NT2/D1 (cell line): ENCODE results near the gene SMIM5.

Source experiments
- DNase-seq: peaks from one replicate; pipeline ENCODE4 v3.0.0-alpha.2; 2011; ENCODE audit warnings: low read depth, low spot score
- H3K27me3 ChIP-seq: 2 replicates; pipeline ENCODE4 v1.6.0; 2011; ENCODE audit warnings: mild to moderate bottlenecking; ENCODE audit not compliant: insufficient read length, insufficient read depth
- H3K36me3 ChIP-seq: 2 replicates; pipeline ENCODE4 v1.6.1; 2011; ENCODE audit warnings: mild to moderate bottlenecking, low read length, mixed read lengths; ENCODE audit not compliant: insufficient read depth, insufficient read length
- H3K4me1 ChIP-seq: 2 replicates; pipeline ENCODE4 v1.5.1; 2011; ENCODE audit not compliant: insufficient read depth, insufficient read length
- H3K4me3 ChIP-seq: 2 replicates; pipeline ENCODE4 v1.5.1; 2011; ENCODE audit warnings: low read depth; ENCODE audit not compliant: insufficient read length
- H3K9ac ChIP-seq: 2 replicates; pipeline ENCODE4 v1.6.0; 2011; ENCODE audit warnings: low read depth; ENCODE audit not compliant: insufficient read length
- H3K9me3 ChIP-seq: 2 replicates; pipeline ENCODE4 v1.5.1; 2011; ENCODE audit warnings: mild to moderate bottlenecking, low read length; ENCODE audit not compliant: insufficient read depth
- SUZ12 ChIP-seq: IDR thresholded peaks from 2 replicates; pipeline ENCODE4 v1.6.1; 2011; ENCODE audit not compliant: insufficient read length, insufficient read depth; ENCODE audit errors: extremely low read depth
- YY1 ChIP-seq: IDR thresholded peaks from 2 replicates; pipeline ENCODE4 v1.6.1; 2011; ENCODE audit not compliant: insufficient read length, insufficient read depth
- ZNF274 ChIP-seq: IDR thresholded peaks from 2 replicates; pipeline ENCODE4 v1.6.1; 2011; ENCODE audit warnings: mild to moderate bottlenecking, low read depth, low read length

SMIM5 gene

DNA sequence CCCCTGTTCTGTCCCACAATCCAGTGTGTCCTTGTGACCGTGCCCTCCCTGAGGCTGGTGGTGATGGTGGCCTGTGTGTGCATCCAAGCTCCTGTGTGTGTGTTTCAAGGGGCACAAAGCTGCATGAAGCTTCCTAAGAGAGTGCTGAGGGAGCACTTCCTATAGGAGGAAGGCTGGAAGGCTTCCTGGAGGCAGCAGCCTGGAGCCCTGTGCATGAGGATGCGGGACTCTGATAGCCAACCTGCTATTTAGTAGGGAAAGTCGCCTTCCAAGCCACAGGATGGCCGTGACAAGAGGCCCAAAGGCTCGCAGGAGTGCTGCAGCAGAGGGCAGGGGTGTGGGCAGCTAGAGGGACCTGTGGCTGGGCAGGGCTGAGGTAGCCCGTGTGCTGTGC, 37.3 kb upstream of the SMIM5 start:
- DNase-seq = no peak
- no peak overlapping the region for H3K9ac ChIP-seq
- H3K36me3 ChIP-seq = no peaks in the 10 kb centered on the region
- no peaks in the 10 kb centered on the region for H3K27me3 ChIP-seq
- no peak overlapping the region for H3K4me3 ChIP-seq
- TF ChIP-seq YY1 (no peak), ZNF274 (no peak), SUZ12 (no peak)
- H3K9me3 ChIP-seq = no peaks in the 10 kb centered on the region
- H3K4me1 ChIP-seq = peaks cover 6% of the 10 kb centered on the region

DNA sequence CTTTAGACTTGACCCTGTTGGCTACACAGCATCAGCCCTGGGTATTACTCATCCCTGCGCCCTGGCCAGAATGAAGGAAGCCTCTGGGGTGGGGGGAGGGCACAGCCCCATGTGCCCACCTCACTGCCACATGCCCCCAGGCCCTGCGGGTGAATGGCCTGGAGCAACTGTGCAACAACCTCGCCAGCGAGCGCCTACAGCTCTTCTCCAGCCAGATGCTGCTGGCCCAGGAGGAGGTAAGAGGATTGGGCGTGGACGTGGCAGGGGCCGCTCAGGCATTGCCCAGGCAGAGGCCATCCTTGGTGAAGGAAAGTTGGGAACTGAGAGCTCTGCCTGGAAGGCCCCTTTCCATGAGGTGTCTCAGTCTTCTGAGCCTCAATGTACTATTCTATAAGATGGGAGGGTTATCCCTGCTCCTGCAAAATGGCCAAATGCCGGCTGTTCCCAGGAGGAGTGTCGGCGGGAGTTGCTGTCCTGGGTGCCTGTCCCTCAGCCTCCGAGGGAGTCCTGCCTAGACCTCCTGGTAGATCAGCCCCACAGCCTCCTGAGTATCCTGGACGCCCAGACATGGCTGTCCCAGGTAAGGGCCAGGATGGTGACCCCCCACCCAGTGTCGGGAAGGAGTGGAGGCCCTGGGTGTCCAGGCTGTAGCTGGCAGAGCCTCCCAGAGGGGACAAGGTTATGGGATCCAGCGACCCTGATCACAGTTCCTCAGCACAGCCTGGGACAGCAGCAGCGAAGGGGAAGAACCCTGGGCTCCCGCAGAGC, 36.7 kb upstream of the SMIM5 start:
- Histone ChIP-seq H3K9me3 (no peaks in the 10 kb centered on the region), H3K9ac (no peak overlapping the region), H3K36me3 (no peaks in the 10 kb centered on the region), H3K27me3 (no peaks in the 10 kb centered on the region), H3K4me3 (no peak overlapping the region), H3K4me1 (peaks cover 6% of the 10 kb centered on the region)
- TF ChIP-seq YY1 (no peak), ZNF274 (no peak), SUZ12 (no peak)
- no peak for DNase-seq

DNA sequence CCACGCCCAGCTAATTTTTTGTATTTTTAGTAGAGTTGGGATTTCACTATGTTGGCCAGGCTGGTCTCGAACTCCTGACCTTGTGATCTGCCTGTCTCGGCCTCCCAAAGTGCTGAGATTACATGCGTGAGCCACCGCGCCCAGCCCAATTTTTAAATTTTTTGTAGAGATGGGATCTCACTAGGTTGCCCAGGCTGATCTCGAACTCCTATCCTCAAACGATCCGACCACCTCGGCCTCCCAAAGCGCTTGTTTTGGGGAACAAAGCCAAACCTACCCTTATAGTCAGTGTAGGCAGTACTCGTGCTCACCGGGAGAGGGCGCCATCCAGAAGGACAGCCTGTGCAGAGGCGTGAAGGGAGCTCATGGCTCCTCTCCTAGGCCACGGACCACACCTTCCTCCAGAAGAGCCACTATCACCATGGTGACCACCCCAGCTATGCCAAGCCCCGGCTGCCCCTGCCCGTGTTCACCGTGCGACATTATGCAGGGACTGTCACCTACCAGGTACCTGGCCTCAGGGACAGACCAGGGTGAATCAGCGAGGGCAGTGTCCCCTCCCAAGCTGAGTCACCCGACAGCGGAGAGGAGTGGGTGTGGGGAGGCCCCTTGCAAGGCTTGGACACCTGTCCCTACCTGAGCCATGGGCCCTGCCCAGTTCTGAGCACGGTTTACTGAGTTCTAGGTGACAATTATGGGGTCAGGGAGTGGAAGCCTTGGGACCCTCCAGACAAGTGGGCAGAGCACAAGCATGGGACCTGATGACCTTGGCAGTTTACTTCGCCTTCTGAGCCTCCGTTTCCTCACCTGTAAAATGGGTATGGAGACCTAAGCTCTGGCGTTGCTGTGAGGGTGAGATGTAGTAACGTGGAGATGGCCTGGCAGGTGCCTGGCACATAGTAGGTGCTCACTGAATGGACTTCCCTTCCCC, 31.9 kb upstream of the SMIM5 start:
- DNase-seq = peak; percentile 48

DNA sequence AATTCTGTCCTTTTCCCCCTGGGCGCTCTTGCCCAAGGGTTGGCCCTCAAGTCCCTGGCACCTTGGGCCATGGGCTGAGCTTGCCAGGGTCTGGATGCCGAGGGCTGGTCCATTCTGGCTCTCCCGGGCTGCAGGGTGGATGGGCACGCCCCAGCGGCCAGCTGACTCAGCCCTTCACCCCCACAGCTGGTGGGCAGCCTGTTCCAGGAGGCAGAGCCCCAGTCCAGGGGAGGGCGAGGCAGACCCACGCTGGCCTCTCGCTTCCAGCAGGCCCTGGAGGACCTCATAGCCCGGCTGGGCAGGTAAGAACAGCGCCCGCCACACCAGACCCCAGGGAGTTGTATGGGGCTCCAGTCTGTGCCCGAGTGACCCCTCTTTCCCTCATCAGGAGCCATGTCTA, 30.6 kb upstream of the SMIM5 start:
- Histone ChIP-seq H3K4me3 (no peak overlapping the region), H3K4me1 (peaks cover 10% of the 10 kb centered on the region), H3K9ac (no peak overlapping the region), H3K36me3 (no peaks in the 10 kb centered on the region), H3K9me3 (no peaks in the 10 kb centered on the region), H3K27me3 (no peaks in the 10 kb centered on the region)
- DNase-seq = no peak
- TF ChIP-seq YY1 (no peak), ZNF274 (no peak), SUZ12 (no peak)

More for the DNA sequence above, 31.9 kb upstream of the SMIM5 start:
- Histone ChIP-seq H3K36me3 (no peaks in the 10 kb centered on the region), H3K9me3 (no peaks in the 10 kb centered on the region), H3K4me1 (peaks cover 10% of the 10 kb centered on the region), H3K4me3 (no peak overlapping the region), H3K27me3 (no peaks in the 10 kb centered on the region), H3K9ac (no peak overlapping the region)
- TF ChIP-seq SUZ12 (no peak), YY1 (no peak), ZNF274 (no peak)

DNA sequence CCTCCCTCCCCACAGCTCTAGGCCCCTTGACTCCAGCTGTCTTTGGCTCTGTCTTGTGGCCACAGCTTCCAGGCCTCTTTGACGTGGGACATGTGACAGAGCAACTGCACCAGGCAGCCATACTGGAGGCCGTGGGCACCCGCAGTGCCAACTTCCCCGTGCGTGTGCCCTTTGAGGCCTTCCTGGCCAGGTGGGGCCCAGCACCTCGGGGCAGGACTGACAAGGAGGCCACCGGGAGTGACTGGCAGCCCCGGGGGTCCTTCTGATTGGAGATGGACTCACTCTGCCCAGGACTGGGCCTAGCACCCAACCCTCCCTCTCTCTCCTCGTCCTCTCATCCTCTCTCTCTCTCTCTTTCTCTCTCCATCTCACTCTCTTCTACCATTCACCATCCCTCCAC, 30.1 kb upstream of the SMIM5 start:
- H3K36me3 ChIP-seq = no peaks in the 10 kb centered on the region
- H3K4me1 ChIP-seq = peaks cover 10% of the 10 kb centered on the region
- H3K4me3 ChIP-seq = no peak overlapping the region
- DNase-seq = no peak
- no peaks in the 10 kb centered on the region for H3K27me3 ChIP-seq
- no peak overlapping the region for H3K9ac ChIP-seq
- no peaks in the 10 kb centered on the region for H3K9me3 ChIP-seq
- TF ChIP-seq SUZ12 (no peak), ZNF274 (no peak), YY1 (no peak)

DNA sequence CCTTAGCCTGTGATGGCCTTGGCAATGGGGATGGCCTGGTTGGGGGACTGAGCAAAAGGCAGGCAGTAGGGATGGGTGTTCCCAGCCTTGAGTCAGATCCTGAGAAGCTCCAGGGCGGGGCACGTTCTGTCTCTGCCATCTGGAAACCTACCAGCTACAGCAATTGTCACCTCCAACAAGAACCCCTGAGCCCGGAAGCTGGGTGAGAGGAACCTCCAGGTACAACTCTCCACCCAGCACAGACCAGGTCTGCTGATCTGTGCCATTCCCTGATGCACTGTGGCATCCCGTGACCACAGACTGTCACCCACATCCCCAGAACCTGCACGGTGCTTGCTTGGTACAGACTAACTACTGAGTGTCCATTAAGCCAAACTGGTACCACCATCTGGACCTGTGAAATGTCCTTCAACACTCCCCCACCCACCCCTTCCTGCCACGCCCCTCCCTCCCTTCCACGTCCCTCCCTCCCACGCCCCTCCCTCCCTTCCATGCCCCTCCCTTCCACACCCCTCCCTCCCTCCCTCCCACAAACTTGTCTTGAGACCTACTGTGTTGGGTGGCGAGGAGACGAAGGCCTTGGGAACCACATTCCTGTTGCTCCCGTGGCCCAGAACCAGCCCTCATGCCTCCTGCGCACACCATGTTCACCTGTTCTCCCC, 29.1 kb upstream of the SMIM5 start:
- Histone ChIP-seq H3K9me3 (no peaks in the 10 kb centered on the region), H3K4me3 (no peak overlapping the region), H3K4me1 (peaks cover 10% of the 10 kb centered on the region), H3K36me3 (no peaks in the 10 kb centered on the region), H3K27me3 (no peaks in the 10 kb centered on the region), H3K9ac (no peak overlapping the region)
- DNase-seq = no peak
- TF ChIP-seq ZNF274 (no peak), YY1 (no peak), SUZ12 (no peak)

DNA sequence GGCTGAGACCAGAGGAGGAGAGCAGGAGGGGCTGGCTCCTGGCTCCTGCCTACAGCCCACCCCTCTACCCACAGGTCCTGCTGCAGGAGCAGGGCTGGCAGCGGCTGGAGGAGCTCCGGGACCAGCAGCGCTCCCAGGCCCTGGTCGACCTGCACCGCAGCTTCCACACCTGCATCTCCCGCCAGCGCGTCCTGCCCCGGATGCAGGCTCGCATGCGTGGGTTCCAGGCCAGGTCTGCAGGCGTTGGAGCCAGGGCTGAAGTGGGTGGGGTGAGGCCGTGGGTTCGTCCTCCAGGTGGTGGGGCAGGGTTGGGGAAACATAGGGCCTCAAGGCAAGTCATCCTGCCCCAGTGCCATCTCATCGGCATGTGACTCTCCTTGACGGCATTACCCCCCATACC, 27.4 kb upstream of the SMIM5 start:
- H3K9ac ChIP-seq = no peak overlapping the region
- H3K27me3 ChIP-seq = no peaks in the 10 kb centered on the region
- no peaks in the 10 kb centered on the region for H3K9me3 ChIP-seq
- no peak overlapping the region for H3K4me3 ChIP-seq
- no peak for DNase-seq
- H3K36me3 ChIP-seq = no peaks in the 10 kb centered on the region
- peaks cover 10% of the 10 kb centered on the region for H3K4me1 ChIP-seq
- no peak for TF ChIP-seq YY1
